AG04449 (cell line): ENCODE data around the gene LARP1.

Experiments
- CTCF ChIA-PET: fragments of 350-600 bp; formaldehyde crosslinking; extraction: SDS; loops from one replicate; lab custom pipeline; 2021; ENCODE audit warnings: antibody characterized with exemption; lab: Yijun Ruan, JAX
- POLR2A ChIA-PET: fragments of 400-600, 350-600 bp; formaldehyde crosslinking; extraction: SDS; loops from one replicate; lab custom pipeline; 2020; ENCODE audit warnings: antibody characterized with exemption, inconsistent platforms; lab: Yijun Ruan, JAX
- DNase-seq: peaks from one replicate; pipeline ENCODE4 v3.0.0-alpha.2; 2010; ENCODE audit warnings: low read depth, low spot score
- H3K4me3 ChIP-seq: 2 replicates; pipeline ENCODE4 v1.5.1; 2011; ENCODE audit warnings: low read depth, mild to moderate bottlenecking, control low read depth, low read length
- TF ChIP-seq, protein P1 (sequence below): IDR thresholded peaks from one replicate; pipeline ENCODE4 v1.5.1; 2011; ENCODE audit warnings: mild to moderate bottlenecking, moderate library complexity, low read length, control low read depth, inconsistent platforms; ENCODE audit not compliant: insufficient read depth; ENCODE audit errors: missing control alignments

The LARP1 gene

DNA sequence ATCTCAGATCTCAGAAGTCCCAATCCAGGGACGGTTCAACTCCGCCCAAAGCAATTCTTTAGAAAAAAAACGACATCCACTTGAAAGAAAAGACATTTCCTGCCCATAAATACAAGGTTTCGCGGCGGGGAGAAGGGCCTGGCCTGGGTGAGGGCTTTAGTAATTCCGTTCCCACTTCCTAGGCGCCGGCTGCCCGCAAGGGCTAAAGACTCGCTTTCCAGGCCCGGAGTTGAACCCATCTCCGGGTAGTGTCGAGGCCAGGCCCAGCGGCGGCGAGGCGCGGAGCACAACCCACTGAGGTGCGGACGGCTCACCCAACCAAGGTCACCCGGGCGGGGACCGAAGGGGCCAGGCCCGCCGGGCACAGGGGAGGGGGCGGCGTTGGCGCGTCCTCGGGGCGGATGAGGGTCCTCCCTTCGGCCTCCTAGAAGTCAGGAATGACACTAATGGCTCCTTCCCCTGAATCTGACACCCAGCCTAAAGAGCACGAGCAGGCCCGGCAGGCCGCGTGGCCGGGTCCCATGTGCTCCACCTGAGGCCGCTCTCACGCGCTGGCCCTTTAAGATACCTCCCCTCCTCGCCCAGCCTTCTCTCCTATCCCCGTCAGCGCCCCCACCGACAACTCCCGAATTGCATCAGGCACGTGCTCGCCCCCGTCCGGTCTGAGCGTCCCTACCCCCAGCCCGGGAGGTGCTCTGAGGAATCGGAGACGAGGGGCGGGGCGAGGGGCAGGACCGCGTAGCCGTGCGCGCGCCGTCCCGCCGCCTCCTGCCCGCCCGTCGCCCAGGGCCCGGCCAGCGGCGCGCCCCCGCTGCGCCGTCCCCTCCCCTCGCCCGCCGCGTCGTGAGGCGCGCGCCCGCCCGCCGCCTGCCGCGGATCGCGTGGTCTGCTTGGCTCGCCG lies 467 bp upstream of the LARP1 start:
- ChIA-PET CTCF (no interaction called here), POLR2A (no interaction called here)
- TF ChIP-seq, protein P1, sequence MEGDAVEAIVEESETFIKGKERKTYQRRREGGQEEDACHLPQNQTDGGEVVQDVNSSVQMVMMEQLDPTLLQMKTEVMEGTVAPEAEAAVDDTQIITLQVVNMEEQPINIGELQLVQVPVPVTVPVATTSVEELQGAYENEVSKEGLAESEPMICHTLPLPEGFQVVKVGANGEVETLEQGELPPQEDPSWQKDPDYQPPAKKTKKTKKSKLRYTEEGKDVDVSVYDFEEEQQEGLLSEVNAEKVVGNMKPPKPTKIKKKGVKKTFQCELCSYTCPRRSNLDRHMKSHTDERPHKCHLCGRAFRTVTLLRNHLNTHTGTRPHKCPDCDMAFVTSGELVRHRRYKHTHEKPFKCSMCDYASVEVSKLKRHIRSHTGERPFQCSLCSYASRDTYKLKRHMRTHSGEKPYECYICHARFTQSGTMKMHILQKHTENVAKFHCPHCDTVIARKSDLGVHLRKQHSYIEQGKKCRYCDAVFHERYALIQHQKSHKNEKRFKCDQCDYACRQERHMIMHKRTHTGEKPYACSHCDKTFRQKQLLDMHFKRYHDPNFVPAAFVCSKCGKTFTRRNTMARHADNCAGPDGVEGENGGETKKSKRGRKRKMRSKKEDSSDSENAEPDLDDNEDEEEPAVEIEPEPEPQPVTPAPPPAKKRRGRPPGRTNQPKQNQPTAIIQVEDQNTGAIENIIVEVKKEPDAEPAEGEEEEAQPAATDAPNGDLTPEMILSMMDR, result peak; percentile 75
- peak; percentile 86 for DNase-seq
- peak overlapping the region; percentile 87 for H3K4me3 ChIP-seq

DNA sequence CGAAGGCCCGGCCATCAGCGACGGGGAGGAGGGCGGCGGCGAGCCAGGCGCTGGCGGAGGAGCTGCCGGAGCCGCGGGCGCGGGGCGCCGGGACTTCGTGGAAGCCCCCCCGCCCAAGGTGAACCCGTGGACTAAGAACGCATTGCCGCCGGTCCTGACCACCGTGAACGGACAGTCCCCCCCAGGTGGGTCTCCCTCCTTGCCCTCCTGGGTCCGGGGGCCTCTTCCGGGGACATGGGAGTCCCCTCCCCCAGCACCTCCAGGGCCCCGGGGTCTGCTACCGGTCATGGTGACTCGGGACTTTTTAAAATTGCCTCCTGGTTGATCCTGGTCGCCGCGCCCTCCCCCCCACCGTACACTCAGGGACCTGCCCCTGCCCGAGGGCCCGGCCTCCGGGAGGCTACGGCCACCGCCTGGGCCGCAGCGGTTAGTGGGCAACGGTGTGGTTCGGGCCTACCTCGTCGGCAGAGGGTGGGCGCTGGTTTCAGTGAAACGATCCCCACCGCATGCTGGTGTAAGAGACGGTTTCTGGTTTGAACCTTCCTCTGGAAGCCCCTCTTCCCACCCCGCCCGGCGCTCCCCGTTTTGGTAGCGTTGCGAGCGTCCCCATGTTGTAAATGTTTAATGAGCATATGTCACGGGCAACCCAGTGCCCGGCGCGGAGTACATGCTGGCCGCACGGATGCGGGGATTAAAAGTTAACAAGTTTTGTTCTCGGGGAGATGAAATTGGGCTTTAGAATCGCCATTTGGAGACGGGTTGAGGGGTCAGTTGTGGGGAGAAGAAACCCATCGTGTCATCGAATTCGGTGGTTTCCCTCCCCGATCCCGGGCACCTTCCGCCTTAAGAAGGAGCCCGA lies 1.1 kb downstream of the LARP1 start:
- CTCF ChIA-PET, result no interaction called here
- TF ChIP-seq, protein P1, result no peak
- H3K4me3 ChIP-seq, result peak overlapping the region; percentile 87
- POLR2A ChIA-PET, result no interaction called here
- DNase-seq, result no peak

DNA sequence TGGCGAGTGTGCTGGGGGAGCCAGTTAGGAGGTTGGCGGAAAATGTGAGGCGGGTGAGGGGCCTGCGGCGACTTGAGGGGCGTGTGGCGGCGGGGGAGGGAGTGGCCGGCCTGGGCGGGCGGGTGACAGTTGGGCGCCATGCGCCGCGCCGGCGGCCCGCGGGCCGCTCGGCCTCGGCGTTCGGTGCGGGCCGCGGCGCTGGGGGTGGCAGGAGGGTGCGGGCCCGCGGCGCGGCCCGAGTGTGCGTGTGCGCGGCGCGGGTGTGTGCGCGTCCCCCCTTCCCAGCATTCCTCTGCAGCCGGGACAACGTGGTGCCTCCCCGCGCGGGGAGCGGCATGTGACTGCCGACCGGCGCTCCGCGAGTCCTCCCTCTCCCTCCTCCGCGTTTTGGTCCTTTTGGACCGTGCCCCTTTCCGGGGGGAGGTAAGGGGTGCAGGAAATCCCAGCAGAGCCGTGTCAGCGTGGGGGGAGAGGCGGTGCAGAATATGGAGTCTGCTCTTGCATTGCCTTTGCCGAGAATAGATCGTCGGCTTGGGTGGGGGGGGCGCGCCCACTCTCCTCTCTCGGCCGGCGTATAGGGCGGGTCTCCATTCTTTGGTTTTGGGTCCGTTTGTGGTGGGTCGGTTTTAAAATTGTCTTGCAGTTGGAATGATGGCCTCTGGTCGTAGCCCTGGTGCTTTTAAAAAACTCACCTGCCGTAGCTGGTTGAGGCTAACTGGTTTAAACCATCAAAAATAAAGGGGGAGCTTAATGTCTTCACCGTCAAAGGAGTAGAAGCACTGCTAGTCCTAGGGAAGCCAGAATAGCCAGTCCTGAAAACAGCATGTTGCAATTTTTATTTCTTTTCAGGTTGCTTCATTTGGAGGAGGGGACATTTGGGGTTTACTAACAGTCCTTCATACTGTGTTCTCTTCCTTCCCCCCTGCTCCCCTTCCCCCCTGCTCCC lies 2.0 kb downstream of the LARP1 start:
- ChIA-PET POLR2A (interaction anchor here (1.4 kb wide), 1 partner anchor 14 kb away, joined by 5 read pairs; no protein-coding TSS in a partner anchor), CTCF (no interaction called here)
- TF ChIP-seq, protein P1, result no peak
- DNase-seq, result no peak
- peak overlapping the region; percentile 87 for H3K4me3 ChIP-seq

DNA sequence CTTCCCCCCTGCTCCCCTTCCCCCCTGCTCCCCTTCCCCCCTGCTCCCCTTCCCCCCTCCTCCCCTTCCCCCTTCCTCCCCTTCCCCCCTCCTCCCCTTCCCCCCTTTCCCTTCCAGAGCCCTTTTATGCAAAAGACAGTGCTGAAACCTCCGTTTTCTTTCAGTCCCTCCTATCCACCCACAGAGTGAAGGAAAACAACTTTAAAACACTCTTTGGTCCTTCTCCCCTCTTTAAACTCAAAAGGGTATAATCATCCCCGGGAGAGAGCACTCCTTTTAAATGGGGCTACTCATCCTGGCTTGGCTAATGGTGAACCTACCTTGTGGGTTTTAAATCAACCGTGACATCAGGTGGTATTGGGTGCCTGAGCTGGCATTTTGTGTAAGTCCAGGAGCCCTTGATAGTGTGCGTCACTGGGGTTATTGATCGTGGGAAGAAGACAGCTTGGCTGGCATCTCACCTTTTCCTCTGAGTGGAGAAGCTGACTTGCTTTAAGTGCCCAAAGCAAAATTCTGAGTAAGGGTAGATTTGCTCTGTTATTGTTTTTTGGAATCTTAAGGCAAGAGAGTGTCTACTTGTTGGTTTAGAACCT lies 2.7 kb downstream of the LARP1 start:
- POLR2A ChIA-PET, result interaction anchor here (0.7 to 1.4 kb wide), 2 partner anchors 13 to 794 kb away, joined by 3 to 5 read pairs; no protein-coding TSS in a partner anchor
- H3K4me3 ChIP-seq, result peak overlapping the region; percentile 38
- TF ChIP-seq, protein P1, result no peak
- no peak for DNase-seq
- CTCF ChIA-PET, result interaction anchor here (0.8 to 1.4 kb wide), 3 partner anchors 10 to 13 kb away, joined by 3 to 4 read pairs (median 3); no protein-coding TSS in a partner anchor

DNA sequence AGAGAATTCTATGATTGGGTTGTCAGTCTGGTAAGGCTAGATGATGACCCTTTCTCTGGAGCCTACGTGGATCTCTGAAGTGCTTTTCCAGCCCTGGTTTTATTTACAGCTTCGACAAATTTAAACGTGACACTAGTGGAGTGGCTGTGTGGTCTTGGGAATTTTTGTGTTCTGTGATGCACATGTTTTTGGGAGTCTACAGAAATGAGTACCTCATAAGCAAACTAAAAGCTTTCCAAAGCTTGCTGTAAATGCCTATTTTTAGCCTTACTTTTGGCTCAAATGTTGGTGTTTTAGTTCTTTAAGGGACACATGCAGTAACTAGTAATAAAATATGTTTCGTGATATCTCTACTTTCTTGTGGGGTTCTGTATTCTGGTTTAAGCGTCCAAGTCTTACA lies 3.3 kb downstream of the LARP1 start:
- no peak for DNase-seq
- peak overlapping the region; percentile 38 for H3K4me3 ChIP-seq
- CTCF ChIA-PET, result interaction anchor here (0.8 to 1.4 kb wide), 3 partner anchors 10 to 13 kb away, joined by 3 to 4 read pairs (median 3); no protein-coding TSS in a partner anchor
- POLR2A ChIA-PET, result interaction anchor here (0.7 to 1.4 kb wide), 2 partner anchors 13 to 794 kb away, joined by 3 to 5 read pairs; no protein-coding TSS in a partner anchor
- TF ChIP-seq, protein P1, result no peak
